HAP-1 (cell line): ENCODE data around the gene CPEB4.

Source experiments
- DNase-seq, 2 experiments: peaks; one replicate each; pipeline ENCODE4 v3.0.0-alpha.2; 2016 to 2020; ENCODE audit warnings: low spot score in 2 of 2
- H3K27me3 ChIP-seq: fragments of 250-450 bp; sonication (Bioruptor Pico); 2 replicates; pipeline ENCODE4 v1.5.1; 2020; ENCODE audit warnings: low read depth, mild to moderate bottlenecking, moderate library complexity
- H3K36me3 ChIP-seq: fragments of 250-450 bp; sonication (Bioruptor Pico); replicated peaks from 2 replicates; pipeline ENCODE4 v1.5.1; 2020; ENCODE audit warnings: mild to moderate bottlenecking
- H3K4me1 ChIP-seq: fragments of 250-450 bp; sonication (Bioruptor Pico); 2 replicates; pipeline ENCODE4 v1.5.1; 2020; ENCODE audit warnings: mild to moderate bottlenecking
- H3K4me3 ChIP-seq: fragments of 250-450 bp; sonication (Bioruptor Pico); 2 replicates; pipeline ENCODE4 v1.5.1; 2020; ENCODE audit warnings: mild to moderate bottlenecking, moderate library complexity
- H3K9me3 ChIP-seq: fragments of 250-450 bp; sonication (Bioruptor Pico); 2 replicates; pipeline ENCODE4 v1.5.1; 2020; ENCODE audit warnings: mild to moderate bottlenecking, moderate library complexity
- in situ Hi-C: fragments of 300-500 bp; cut with MboI; formaldehyde crosslinking; loops from 3 replicates; pipeline ENCODE4 v1.14.3; 2020; ENCODE audit warnings: low sequenced_read_pairs, inconsistent platforms, mixed read lengths

Gene CPEB4

DNA sequence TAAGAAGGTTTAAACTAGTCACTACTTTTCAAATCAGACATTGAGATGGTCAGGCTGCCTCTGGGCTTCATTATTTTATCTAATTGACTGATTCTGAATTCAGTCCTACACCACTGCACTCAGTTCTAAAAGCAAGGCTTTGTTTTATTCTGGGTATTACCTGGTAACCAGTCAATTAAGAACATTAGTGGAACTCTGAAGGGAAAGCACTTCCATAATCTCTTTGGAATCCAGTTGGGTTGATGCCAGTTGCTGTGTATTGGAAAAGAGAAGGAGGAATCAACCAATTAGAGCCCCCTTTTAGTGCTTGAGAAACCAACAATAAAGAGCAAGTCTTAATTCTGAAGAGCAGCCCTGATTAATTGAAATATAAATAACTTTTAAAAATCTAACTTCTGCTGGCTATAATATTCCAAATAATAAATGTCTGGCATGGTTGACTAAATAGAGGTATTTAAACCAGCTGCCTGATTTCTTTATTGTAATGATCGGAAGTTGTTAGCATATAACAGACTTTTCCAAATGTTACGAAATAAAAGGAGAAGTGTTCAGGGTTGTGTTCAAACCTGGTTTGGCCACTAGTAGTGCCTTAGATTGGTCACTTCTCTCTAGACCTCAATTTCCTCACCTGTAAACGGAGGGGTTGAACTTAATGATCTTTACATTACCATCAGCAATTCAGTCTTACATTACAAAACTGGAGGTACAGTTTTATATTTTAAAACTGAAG is 32.0 kb downstream of the CPEB4 start:
- no peak overlapping the region for H3K4me3 ChIP-seq
- H3K9me3 ChIP-seq: no peaks in the 10 kb centered on the region
- peak; percentile 17 to 23 for DNase-seq
- H3K4me1 ChIP-seq: peaks cover 23% of the 10 kb centered on the region
- no peaks in the 10 kb centered on the region for H3K36me3 ChIP-seq
- no peaks in the 10 kb centered on the region for H3K27me3 ChIP-seq
- in situ Hi-C loops: no loop called here

DNA sequence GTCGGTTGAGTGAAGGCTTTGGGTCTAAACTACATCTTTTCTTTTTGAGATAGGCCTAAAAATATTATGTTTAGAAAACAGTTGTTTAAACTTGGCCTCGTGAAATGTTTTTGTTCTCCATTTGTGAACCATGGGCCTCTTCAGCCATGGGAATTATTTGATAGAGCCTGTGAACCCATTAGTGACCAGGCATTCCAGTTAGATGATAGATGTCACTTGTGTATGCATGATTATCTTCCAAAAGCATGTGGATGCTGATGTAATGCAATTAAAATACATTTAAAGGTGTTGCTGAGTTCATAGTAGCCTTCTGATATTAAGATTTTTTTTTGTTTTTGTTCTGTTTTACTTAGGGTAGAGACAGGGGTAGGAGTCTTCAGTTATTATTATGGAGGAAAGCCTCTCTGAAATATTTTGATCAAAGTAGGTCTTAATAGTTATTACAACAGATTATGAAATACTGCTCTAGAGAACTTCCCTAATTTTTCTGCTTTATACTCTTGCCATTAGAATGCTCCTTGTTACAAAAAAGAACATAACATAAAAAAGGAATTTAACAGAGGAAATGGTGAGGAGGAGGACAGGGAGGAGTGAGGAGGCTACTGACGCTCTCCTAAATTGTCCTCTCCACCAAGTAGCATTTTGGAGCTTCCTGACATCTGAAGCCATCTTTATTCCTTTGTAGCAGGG is 32.9 kb downstream of the CPEB4 start:
- Histone ChIP-seq H3K36me3 (no peaks in the 10 kb centered on the region), H3K9me3 (no peaks in the 10 kb centered on the region), H3K27me3 (no peaks in the 10 kb centered on the region), H3K4me1 (peaks cover 23% of the 10 kb centered on the region), H3K4me3 (no peak overlapping the region)
- in situ Hi-C loops: no loop called here
- DNase-seq: no peak

DNA sequence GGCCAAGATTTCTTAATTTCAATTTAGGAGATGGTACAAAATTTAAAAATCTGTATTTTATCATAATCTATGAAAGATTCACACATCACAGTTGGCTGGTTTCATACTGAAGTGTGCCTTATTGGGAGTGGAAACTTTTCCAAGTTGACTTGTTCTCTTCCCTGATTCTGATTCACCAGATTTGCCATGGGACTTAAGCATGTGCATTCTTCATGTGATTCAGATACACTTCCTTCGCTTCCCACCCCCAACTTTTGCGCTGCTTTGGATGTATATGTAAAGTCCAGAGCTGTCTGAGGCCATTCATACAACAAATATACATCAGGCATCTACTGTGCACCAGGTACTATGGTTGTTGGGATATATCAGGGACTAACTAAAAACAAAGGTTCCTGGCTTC is 34.4 kb downstream of the CPEB4 start:
- in situ Hi-C loops: no loop called here
- Histone ChIP-seq H3K36me3 (no peaks in the 10 kb centered on the region), H3K4me3 (no peak overlapping the region), H3K27me3 (no peaks in the 10 kb centered on the region), H3K4me1 (peaks cover 21% of the 10 kb centered on the region), H3K9me3 (no peaks in the 10 kb centered on the region)
- no peak for DNase-seq

DNA sequence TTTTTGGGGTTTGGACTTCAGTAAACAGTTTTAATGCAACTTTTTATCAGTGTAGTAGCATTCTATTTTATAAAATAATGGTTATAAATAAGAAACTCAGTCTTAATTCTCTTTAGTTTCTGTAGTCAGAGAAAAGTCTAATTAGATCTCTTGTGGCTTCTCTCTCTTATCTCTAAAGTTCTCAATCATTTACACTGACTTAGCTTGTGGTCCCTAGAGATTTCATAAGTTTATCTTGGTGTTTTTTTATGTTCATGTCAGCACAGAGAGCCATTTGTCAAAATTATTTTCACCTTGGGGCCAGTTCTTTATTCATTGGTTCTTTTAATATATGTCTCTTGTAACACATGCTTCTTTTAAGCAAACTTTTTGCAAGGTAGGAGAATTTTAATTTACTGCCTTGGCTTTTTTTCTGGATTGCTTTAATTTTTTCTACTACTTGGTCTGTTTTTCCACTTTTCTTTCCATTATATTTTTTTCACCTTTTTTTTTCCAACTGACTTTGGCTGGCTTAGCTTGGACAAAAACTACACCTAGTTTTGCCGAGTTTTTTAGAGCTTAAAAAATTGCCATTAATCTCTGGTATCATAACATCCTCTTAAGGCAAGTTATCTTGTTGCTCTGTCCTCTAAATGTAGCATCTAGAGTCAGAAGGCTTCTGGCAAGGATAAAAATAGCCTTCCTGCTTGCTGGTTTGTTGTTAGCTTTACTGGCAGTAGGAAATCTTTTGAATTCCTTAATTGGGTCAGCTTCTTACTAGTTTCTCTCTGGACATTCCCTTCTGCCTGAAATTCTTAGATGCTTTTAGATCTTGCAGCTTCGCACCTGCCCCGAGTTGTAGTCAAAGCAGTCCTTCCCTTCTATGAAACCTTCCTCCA is 35.3 kb downstream of the CPEB4 start:
- in situ Hi-C loops: no loop called here
- no peak for DNase-seq
- Histone ChIP-seq H3K4me1 (peaks cover 20% of the 10 kb centered on the region), H3K4me3 (no peak overlapping the region), H3K36me3 (no peaks in the 10 kb centered on the region), H3K27me3 (no peaks in the 10 kb centered on the region), H3K9me3 (no peaks in the 10 kb centered on the region)

DNA sequence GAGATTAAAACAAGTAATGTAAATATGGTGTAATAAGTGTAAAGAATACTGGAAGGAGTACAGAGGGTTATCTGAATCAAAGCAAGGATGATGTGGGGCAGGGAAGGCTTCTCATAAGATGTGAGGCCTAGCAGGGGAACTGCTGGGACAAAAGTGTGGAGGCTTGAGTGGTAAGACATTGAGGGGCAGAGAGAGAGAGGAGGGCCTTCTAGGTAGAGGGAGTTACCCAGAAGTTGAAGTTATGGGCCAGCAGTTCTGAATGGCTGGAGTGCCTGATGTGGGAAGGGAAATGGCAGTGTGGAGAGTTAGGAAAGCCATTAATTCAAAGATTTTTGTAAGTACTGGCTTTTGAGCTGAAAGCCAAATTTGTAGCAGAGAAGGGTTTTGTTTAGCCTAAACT is 36.8 kb downstream of the CPEB4 start:
- DNase-seq: no peak
- no peaks in the 10 kb centered on the region for H3K27me3 ChIP-seq
- no peaks in the 10 kb centered on the region for H3K36me3 ChIP-seq
- in situ Hi-C loops: no loop called here
- H3K9me3 ChIP-seq: no peaks in the 10 kb centered on the region
- no peak overlapping the region for H3K4me3 ChIP-seq
- H3K4me1 ChIP-seq: peaks cover 6% of the 10 kb centered on the region

DNA sequence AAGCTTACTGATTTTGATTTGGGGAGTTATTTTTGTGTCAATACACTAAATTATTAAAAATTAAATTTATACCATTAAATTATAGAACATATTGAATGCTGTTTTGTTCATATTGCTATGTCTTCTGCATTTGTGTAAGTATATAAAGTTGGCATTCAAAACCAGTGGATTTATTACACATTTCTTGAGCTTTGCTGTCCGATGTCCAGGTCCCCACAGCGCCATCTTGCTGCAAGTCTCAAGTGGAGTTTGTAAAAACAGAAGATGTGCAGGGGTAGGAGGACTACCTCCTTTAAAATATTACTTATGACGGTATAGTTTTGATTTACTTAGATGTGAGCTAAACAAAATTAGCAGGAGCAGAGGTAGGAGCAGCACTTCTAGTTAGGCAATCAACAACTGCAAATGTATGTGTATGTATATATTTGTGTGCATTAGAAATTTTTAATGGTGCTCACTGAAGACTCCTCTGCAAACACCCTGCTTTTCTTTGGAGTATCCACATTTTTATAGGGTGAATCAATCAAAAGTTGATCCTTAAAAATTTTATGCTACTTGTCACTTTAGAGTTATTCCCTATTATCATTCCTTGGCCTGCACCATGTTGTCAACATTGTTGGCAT is 37.4 kb downstream of the CPEB4 start:
- Histone ChIP-seq H3K4me3 (no peak overlapping the region), H3K27me3 (no peaks in the 10 kb centered on the region), H3K36me3 (no peaks in the 10 kb centered on the region), H3K9me3 (no peaks in the 10 kb centered on the region), H3K4me1 (no peaks in the 10 kb centered on the region)
- DNase-seq: peak in 1 of 2 experiments; percentile 46
- in situ Hi-C loops: no loop called here

DNA sequence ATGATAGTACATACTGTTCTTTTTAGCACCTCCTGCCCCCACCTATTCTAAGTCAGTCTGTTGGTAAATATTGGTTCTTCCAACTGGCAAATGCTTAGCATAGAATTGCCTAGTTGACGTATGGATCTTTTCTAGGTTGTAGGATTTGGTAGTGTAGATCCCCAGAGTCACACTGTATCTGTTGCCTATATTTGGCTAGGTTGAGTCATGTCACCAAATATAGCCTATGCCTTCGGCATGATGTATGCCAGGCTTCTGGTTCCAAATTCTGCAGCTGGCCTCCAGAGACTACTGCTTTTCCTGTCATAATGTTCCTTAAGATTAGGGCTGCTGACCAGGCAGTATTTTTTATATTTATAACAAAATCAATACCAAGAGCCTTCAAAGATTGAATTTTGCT is 38.2 kb downstream of the CPEB4 start:
- Histone ChIP-seq H3K4me1 (no peaks in the 10 kb centered on the region), H3K27me3 (no peaks in the 10 kb centered on the region), H3K4me3 (no peak overlapping the region), H3K36me3 (no peaks in the 10 kb centered on the region), H3K9me3 (no peaks in the 10 kb centered on the region)
- no peak for DNase-seq
- in situ Hi-C loops: no loop called here

DNA sequence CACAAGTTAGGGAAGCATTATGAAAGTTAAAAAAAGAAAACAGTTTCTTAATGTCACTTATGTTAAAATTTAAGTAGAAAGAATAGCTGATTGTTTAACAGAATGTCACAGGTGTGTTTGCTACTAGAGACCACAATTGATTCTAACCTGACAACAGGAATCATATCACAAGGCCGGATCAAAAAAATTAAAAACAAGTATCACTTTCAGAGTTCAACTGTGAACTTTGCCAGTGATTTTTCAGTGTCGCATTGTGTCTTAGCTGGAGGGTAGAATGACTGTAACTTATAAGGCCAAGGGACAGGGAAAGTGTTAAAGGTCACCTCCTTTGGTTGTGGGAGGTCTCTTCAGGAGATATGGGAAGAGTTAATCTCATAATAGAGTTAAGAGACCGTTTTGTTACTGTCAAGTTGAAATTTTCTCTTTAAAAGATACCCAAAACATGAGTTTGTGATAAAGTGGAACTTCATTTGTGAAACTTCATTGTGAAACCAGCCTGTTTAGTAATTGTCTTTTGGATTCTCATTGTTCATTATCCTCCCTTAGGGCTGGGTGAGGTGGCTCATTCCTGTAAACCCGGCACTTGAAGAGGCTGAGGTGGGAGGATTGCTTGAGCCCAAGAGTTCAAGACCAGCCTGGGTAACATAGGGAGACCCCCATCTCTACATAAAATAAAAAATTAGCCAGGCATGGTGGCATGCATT is 40.9 kb downstream of the CPEB4 start:
- DNase-seq: no peak
- Histone ChIP-seq H3K27me3 (no peaks in the 10 kb centered on the region), H3K4me1 (peaks cover 8% of the 10 kb centered on the region), H3K4me3 (no peak overlapping the region), H3K9me3 (no peaks in the 10 kb centered on the region), H3K36me3 (no peaks in the 10 kb centered on the region)
- in situ Hi-C loops: no loop called here

DNA sequence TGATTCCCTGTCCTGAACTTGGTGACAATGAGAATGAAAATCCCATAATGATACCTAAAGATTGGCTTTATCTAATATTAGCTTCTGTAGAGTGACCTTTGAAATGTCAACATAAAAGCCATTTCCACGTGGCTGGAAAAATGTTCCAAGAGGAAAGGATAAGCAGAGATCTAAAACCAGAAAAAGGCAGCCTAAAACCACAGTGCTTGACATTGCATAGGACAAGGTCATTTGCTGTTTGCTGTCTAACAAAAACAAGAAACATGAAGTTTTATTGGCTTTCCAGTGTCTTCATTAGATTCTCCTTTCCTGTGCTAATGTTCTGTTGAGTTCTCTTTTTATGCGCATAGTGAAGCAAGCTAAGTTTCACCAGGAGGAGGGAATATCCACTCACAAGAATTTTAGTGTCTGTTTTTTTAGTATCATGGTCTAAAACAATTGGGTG is 44.6 kb downstream of the CPEB4 start:
- no peaks in the 10 kb centered on the region for H3K36me3 ChIP-seq
- peaks cover 29% of the 10 kb centered on the region for H3K4me1 ChIP-seq
- in situ Hi-C loops: no loop called here
- no peaks in the 10 kb centered on the region for H3K27me3 ChIP-seq
- no peak overlapping the region for H3K4me3 ChIP-seq
- no peaks in the 10 kb centered on the region for H3K9me3 ChIP-seq
- DNase-seq: no peak

DNA sequence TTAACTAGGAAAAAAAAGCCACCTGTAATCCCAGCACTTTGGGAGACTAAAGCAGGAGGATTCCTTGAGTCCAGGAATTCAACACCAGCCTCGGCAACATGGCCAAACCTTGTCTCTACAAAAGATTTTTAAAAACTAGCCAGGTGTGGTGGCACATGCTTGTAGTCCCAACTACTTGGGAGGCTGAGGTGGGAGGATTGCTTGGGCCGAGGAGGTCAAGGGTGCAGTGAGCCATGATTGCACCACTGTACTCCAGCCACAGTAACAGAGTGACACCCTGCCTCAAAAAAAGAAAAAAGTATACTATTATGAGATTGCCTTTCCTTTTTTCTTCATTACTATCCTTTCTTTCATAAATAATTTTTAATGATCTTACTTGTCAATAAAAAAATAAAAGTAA is 45.8 kb downstream of the CPEB4 start:
- no peaks in the 10 kb centered on the region for H3K9me3 ChIP-seq
- DNase-seq: no peak
- in situ Hi-C loops: no loop called here
- H3K4me1 ChIP-seq: peaks cover 33% of the 10 kb centered on the region
- no peaks in the 10 kb centered on the region for H3K27me3 ChIP-seq
- no peak overlapping the region for H3K4me3 ChIP-seq
- no peaks in the 10 kb centered on the region for H3K36me3 ChIP-seq

DNA sequence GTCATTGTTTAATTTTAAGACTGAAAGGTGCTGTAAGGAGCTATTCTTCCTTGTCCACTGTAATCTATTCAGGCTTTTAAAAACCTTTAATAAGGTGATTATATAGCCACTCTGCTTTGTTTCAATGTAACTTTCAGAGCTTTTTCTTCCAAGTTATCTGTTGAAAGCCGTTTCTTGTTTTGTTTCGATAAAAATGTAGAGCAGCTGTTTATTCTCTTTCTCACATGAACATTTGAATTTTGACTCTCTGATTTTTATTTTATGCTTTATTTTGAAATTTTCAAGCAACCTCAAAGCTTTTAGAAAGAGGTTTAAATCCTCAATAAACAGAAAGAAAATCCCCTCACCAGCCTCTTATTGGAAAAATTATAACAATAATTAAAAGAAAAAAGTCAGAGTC is 47.2 kb downstream of the CPEB4 start:
- Histone ChIP-seq H3K4me3 (no peak overlapping the region), H3K9me3 (no peaks in the 10 kb centered on the region), H3K36me3 (no peaks in the 10 kb centered on the region), H3K4me1 (peaks cover 33% of the 10 kb centered on the region), H3K27me3 (no peaks in the 10 kb centered on the region)
- peak in 1 of 2 experiments; percentile 49 for DNase-seq
- in situ Hi-C loops: no loop called here

DNA sequence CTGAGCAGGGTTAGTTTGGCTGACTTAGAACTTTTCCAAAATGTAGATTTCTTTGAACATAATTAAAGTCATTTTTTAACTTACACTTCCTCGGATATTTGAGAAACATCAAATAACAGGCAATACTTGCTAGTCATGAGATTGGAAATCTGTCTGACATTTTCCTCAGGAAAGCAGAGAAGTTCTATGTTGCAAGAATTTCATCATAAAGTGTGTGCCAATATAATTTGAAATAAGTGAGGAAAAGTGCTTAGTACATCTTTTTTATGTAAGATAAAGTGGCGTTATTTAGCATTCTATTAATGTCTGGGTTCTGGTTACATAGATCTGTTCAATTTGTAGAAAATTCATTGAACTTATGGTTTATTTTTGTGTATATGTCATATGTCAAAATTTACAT is 52.1 kb downstream of the CPEB4 start:
- no peaks in the 10 kb centered on the region for H3K9me3 ChIP-seq
- no peaks in the 10 kb centered on the region for H3K36me3 ChIP-seq
- H3K27me3 ChIP-seq: no peaks in the 10 kb centered on the region
- H3K4me1 ChIP-seq: peaks cover 35% of the 10 kb centered on the region
- DNase-seq: no peak
- in situ Hi-C loops: no loop called here
- no peak overlapping the region for H3K4me3 ChIP-seq

DNA sequence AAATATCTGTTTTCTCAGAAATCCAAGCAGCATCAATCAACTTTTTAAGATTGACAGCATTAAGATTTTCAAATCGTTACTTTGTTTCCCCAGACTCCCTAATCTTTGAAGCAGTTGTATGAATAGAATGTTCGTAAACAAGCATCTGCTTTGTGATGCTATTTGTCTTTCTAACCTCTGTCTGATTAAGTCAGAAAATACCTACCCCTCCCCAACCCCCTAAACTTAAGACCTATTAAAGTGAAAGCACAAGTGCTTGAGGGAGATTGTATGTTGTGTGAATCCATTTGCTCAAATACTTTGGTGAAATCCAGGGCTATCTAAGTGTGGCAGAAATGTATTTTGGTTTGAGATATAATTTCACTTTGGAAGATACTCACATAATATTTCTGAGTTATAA is 53.0 kb downstream of the CPEB4 start:
- H3K36me3 ChIP-seq: no peaks in the 10 kb centered on the region
- in situ Hi-C loops: no loop called here
- no peak overlapping the region for H3K4me3 ChIP-seq
- no peak for DNase-seq
- peaks cover 29% of the 10 kb centered on the region for H3K4me1 ChIP-seq
- H3K9me3 ChIP-seq: no peaks in the 10 kb centered on the region
- H3K27me3 ChIP-seq: no peaks in the 10 kb centered on the region
